OCI-LY1 (cell line): ENCODE measurements around the gene TNNI3.

Experiments used
- H2AFZ ChIP-seq: fragments of 200-600 bp; sonication (generic), shearing (Covaris generic); 2 replicates; pipeline ENCODE4 v1.6.0; 2014; ENCODE audit warnings: antibody characterized with exemption, mild to moderate bottlenecking, low read length
- H3F3A ChIP-seq: fragments of 200-600 bp; sonication (generic), shearing (Covaris generic); 2 replicates; pipeline ENCODE4 v1.6.0; 2014; ENCODE audit warnings: mild to moderate bottlenecking, antibody characterized with exemption, low read length, moderate library complexity; ENCODE audit not compliant: insufficient read depth
- H3K27ac ChIP-seq: fragments of 200-600 bp; sonication (generic); 2 replicates; pipeline ENCODE4 v1.5.1; 2014; ENCODE audit warnings: low read length, mixed run types, mild to moderate bottlenecking, low read depth; ENCODE audit not compliant: poor library complexity, severe bottlenecking
- H3K27me3 ChIP-seq: fragments of 200-600 bp; sonication (generic); 2 replicates; pipeline ENCODE4 v1.6.0; 2014; ENCODE audit warnings: antibody characterized with exemption, mild to moderate bottlenecking, low read length, moderate library complexity; ENCODE audit not compliant: insufficient read depth
- H3K36me3 ChIP-seq: fragments of 200-600 bp; sonication (generic); 2 replicates; pipeline ENCODE4 v1.6.1; 2014; ENCODE audit warnings: mild to moderate bottlenecking, antibody characterized with exemption, low read length, moderate library complexity, mixed read lengths; ENCODE audit not compliant: insufficient read depth
- H3K4me1 ChIP-seq: fragments of 200-600 bp; sonication (generic); 2 replicates; pipeline ENCODE4 v1.5.1; 2014; ENCODE audit warnings: mild to moderate bottlenecking, low read length, moderate library complexity; ENCODE audit not compliant: insufficient read depth, severe bottlenecking
- H3K4me2 ChIP-seq: fragments of 200-600 bp; sonication (generic), shearing (Covaris generic); 2 replicates; pipeline ENCODE4 v1.6.1; 2014; ENCODE audit warnings: low read length
- H3K4me3 ChIP-seq: fragments of 200-600 bp; sonication (generic); 2 replicates; pipeline ENCODE4 v1.5.1; 2014; ENCODE audit warnings: low read length, low read depth, mild to moderate bottlenecking, mixed read lengths; ENCODE audit not compliant: poor library complexity, severe bottlenecking
- H3K79me2 ChIP-seq: fragments of 200-600 bp; shearing (Covaris generic); 2 replicates; pipeline ENCODE4 v1.6.1; 2016; ENCODE audit warnings: mixed run types, low read length, mixed read lengths; ENCODE audit not compliant: insufficient read depth
- H3K9ac ChIP-seq: fragments of 200-600 bp; sonication (generic), shearing (Covaris generic); 2 replicates; pipeline ENCODE4 v1.6.1; 2014; ENCODE audit warnings: mild to moderate bottlenecking, low read length, mixed read lengths
- H3K9me2 ChIP-seq: fragments of 200-600 bp; sonication (generic), shearing (Covaris generic); 2 replicates; pipeline ENCODE4 v1.6.1; 2014; ENCODE audit warnings: low read depth, mild to moderate bottlenecking, low read length, mixed read lengths
- H3K9me3 ChIP-seq: fragments of 200-600 bp; shearing (Covaris generic); 2 replicates; pipeline ENCODE4 v1.6.1; 2014; ENCODE audit warnings: low read length, mixed read lengths
- H4K20me1 ChIP-seq: fragments of 200-600 bp; sonication (generic), shearing (Covaris generic); 2 replicates; pipeline ENCODE4 v1.6.0; 2016; ENCODE audit warnings: mild to moderate bottlenecking, low read length; ENCODE audit not compliant: insufficient read depth
- EZH2 ChIP-seq: fragments of 200-600 bp; sonication (generic), shearing (Covaris generic); IDR thresholded peaks from 2 replicates; pipeline ENCODE4 v1.8.0; 2017; ENCODE audit warnings: borderline replicate concordance, mixed run types, mild to moderate bottlenecking, antibody characterized with exemption, low read length, moderate library complexity, mixed read lengths
- TF ChIP-seq, protein P1 (sequence below): fragments of 200-600 bp; sonication (generic), shearing (Covaris generic); IDR thresholded peaks from 2 replicates; pipeline ENCODE4 v1.5.1; 2017; ENCODE audit warnings: mild to moderate bottlenecking, antibody characterized with exemption, low read length, moderate library complexity, mixed read lengths

Gene TNNI3

DNA sequence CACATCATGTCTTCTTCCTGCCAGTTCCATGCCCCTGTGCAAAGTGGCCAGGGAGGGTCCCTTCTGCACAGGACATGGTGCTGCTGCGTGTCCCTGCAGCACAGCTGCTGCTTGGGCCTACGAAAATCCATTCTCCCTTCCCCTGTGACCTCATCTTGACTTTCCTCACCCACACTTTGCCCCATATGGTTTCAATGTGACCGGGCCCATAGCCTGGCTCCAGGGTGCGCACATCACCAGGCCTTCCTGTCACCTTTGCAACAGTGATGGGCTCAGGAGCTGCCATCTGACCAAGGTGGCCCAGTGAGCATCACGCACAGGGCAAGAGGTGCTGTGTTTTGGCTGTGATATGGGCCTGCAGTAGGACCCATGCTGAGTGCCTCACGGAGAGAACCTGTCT lies 50.9 kb downstream of the TNNI3 start:
- Histone ChIP-seq H4K20me1 (no peaks in the 10 kb centered on the region), H3K4me3 (no peak overlapping the region), H3K9ac (no peak overlapping the region), H3F3A (no peaks in the 10 kb centered on the region), H3K9me3 (peaks cover 4% of the 10 kb centered on the region; the same call in 1 of the 2 replicates), H3K9me2 (no peaks in the 10 kb centered on the region), H2AFZ (no peak overlapping the region), H3K79me2 (no peaks in the 10 kb centered on the region), H3K27me3 (no peaks in the 10 kb centered on the region), H3K4me2 (no peak overlapping the region), H3K4me1 (no peaks in the 10 kb centered on the region), H3K27ac (no peak overlapping the region), H3K36me3 (peaks cover 34% of the 10 kb centered on the region)
- TF ChIP-seq EZH2 = no peak
- TF ChIP-seq, protein P1, sequence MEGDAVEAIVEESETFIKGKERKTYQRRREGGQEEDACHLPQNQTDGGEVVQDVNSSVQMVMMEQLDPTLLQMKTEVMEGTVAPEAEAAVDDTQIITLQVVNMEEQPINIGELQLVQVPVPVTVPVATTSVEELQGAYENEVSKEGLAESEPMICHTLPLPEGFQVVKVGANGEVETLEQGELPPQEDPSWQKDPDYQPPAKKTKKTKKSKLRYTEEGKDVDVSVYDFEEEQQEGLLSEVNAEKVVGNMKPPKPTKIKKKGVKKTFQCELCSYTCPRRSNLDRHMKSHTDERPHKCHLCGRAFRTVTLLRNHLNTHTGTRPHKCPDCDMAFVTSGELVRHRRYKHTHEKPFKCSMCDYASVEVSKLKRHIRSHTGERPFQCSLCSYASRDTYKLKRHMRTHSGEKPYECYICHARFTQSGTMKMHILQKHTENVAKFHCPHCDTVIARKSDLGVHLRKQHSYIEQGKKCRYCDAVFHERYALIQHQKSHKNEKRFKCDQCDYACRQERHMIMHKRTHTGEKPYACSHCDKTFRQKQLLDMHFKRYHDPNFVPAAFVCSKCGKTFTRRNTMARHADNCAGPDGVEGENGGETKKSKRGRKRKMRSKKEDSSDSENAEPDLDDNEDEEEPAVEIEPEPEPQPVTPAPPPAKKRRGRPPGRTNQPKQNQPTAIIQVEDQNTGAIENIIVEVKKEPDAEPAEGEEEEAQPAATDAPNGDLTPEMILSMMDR = no peak

DNA sequence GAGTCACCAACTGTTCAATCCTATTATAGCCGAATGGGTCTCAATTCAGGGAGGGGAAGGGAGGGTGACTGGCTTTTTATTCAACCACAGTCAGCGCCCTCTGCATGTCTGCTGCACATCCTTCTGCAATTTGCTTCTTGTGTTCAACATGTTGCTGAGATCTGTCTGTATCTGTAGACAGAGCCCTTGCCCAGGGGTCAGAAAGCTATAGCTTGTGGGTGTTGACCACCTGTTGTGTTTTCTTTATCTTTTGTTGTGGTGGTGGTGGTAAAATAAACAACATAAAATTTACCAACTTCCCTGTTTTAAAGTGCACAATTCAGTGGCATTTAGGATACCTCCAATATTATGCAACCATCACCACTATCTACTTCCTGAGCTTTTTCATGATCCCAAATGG lies 52.3 kb downstream of the TNNI3 start:
- no peaks in the 10 kb centered on the region for H3K27me3 ChIP-seq
- H3K9ac ChIP-seq = no peak overlapping the region
- H3K79me2 ChIP-seq = no peaks in the 10 kb centered on the region
- peaks cover 37% of the 10 kb centered on the region for H3K36me3 ChIP-seq
- H3F3A ChIP-seq = no peaks in the 10 kb centered on the region
- no peak overlapping the region for H3K4me2 ChIP-seq
- H3K9me3 ChIP-seq = peaks cover 4% of the 10 kb centered on the region; the same call in 1 of the 2 replicates
- no peak overlapping the region for H3K27ac ChIP-seq
- no peaks in the 10 kb centered on the region for H4K20me1 ChIP-seq
- TF ChIP-seq, protein P1 = no peak
- no peak for TF ChIP-seq EZH2
- H3K4me3 ChIP-seq = no peak overlapping the region
- no peaks in the 10 kb centered on the region for H3K4me1 ChIP-seq
- no peaks in the 10 kb centered on the region for H3K9me2 ChIP-seq
- H2AFZ ChIP-seq = no peak overlapping the region

DNA sequence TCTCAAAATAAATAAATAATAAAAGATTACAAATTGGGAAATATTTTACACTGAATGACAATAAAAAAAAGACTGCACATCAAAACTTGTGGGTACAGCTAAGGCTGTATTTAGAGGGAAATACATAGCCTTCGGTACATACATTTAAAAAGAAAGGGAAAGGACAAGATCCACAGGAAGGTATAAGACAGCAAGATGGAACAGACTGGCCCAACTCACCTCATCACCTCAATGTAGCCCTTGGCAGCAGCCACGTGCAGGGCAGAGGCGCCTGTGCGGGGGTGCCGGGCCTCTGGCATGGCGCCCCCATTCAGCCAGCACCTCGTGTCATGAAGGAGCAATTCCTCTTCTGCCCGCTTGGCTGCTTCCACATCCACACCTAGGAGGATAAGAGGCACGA lies 54.3 kb downstream of the TNNI3 start:
- Histone ChIP-seq H4K20me1 (no peaks in the 10 kb centered on the region), H3K27me3 (no peaks in the 10 kb centered on the region), H3K4me2 (no peak overlapping the region), H3K9me2 (no peaks in the 10 kb centered on the region), H3K36me3 (peaks cover 19% of the 10 kb centered on the region), H3K9me3 (peaks cover 4% of the 10 kb centered on the region; the same call in 1 of the 2 replicates), H3F3A (no peaks in the 10 kb centered on the region), H3K4me3 (no peak overlapping the region), H3K4me1 (peaks cover 5% of the 10 kb centered on the region), H3K27ac (no peak overlapping the region), H3K79me2 (no peaks in the 10 kb centered on the region), H2AFZ (no peak overlapping the region), H3K9ac (no peak overlapping the region)
- TF ChIP-seq EZH2 = no peak
- TF ChIP-seq, protein P1 = no peak
